DMS153 (cell line): ENCODE data around the gene SAMD4B.
"Not testable (repeated sequence)": the region's sequence is repeated elsewhere in the genome, so short reads cannot be mapped to it uniquely, and the experiment has no call there.

Experiments
- DNase-seq: peaks from one replicate; lab custom pipeline; 2025; lab: John Stamatoyannopoulos, UW

SAMD4B gene

GRCh38 chr19:39341719-39342604 lies at the start of gene SAMD4B:
TSS of gene SAMD4B (plus strand) at chr19:39342421. CDS start at chr19:39356894, 14,473 bp downstream.
- peak; percentile 92 for DNase-seq

GRCh38 chr19:39293394-39293793 lies 48.8 kb upstream of the SAMD4B start:
- no peak for DNase-seq

- no peak for DNase-seq
Observed at GRCh38 chr19:39296055-39296645, 46.1 kb upstream of the SAMD4B start, which contains the start of gene IFNL1. TSS of gene IFNL1 (plus strand) at chr19:39296407. CDS start at chr19:39296422, 15 bp downstream.

GRCh38 chr19:39296906-39297305 lies 45.3 kb upstream of the SAMD4B start:
- no peak for DNase-seq

- DNase-seq, result no peak
Observed at GRCh38 chr19:39297931-39298634, 44.1 kb upstream of the SAMD4B start.

- no peak for DNase-seq
Observed at GRCh38 chr19:39299404-39299803, 42.8 kb upstream of the SAMD4B start.

- no peak for DNase-seq
Observed at GRCh38 chr19:39299832-39300231, 42.4 kb upstream of the SAMD4B start.

- DNase-seq, result no peak
Observed at GRCh38 chr19:39301021-39301420, 41.2 kb upstream of the SAMD4B start.

GRCh38 chr19:39301562-39301961 lies 40.7 kb upstream of the SAMD4B start:
- DNase-seq, result no peak

- no peak for DNase-seq
Observed at GRCh38 chr19:39303373-39304184, 38.6 kb upstream of the SAMD4B start.

- no peak for DNase-seq
Observed at GRCh38 chr19:39304185-39304513, 38.1 kb upstream of the SAMD4B start.

- DNase-seq, result no peak
Observed at GRCh38 chr19:39304701-39305571, 37.3 kb upstream of the SAMD4B start.

GRCh38 chr19:39306075-39306474 lies 36.1 kb upstream of the SAMD4B start:
- no peak for DNase-seq

- peak; percentile 12 for DNase-seq
Observed at GRCh38 chr19:39307046-39307821, 35.0 kb upstream of the SAMD4B start.

- no peak for DNase-seq
Observed at GRCh38 chr19:39307822-39308530, 34.2 kb upstream of the SAMD4B start.

GRCh38 chr19:39308531-39309304 lies 33.5 kb upstream of the SAMD4B start:
- no peak for DNase-seq

GRCh38 chr19:39309305-39309670 lies 32.9 kb upstream of the SAMD4B start:
- not testable (repeated sequence) for DNase-seq

GRCh38 chr19:39310558-39311311 lies 31.5 kb upstream of the SAMD4B start:
- no peak for DNase-seq
